Esophagus squamous epithelium (tissue), 4 donors: Measurements from ENCODE around the gene TSEN2.
A peak's percentile ranks its signal among the peaks of the same experiment; 100 is the strongest.

ENCODE experiments used
- POLR2A ChIP-seq, 4 donors: fragments of 450-650 bp; IDR thresholded peaks; one replicate each; pipeline ENCODE4 v1.6.1; 2017; ENCODE audit warnings: antibody characterized with exemption in 4 of 4, mild to moderate bottlenecking in 4 of 4, moderate library complexity in 3 of 4
- TF ChIP-seq, protein P1 (sequence below), 6 experiments: fragments of 450-650 bp in 4 of 6; fragments of 200-600 bp in 2 of 6; sonication (generic) in 2 of 6; IDR thresholded peaks; one replicate each; pipeline ENCODE4 v1.5.1; 2016 to 2019; ENCODE audit warnings: antibody characterized with exemption in 6 of 6, mild to moderate bottlenecking in 4 of 6, moderate library complexity in 4 of 6

DNA sequence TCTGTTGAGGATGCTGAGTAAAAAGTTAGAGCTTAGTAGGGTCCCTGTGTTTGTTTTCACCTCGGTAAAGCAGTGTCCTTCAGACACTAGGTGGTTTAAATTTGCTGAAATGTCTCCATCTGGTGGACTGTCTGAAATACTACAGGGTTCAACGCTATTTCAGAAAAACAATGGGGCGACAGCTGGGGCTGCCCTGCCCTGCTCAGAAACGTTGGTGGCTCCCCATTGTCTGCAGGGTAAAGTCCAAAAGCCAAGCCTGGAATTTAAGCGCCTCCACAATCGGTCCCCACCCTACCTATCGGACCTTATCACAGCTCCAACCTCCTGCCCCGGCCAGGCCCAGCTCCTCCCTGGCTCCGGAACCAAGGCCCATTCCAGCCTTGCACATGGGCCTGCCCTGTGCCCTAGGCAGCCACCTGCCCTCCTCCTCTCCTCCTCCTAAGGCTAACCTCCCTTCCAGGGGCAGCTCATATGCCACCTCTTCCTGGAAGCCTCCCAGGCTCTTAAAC is 4.3 kb upstream of the TSEN2 start:
- TF ChIP-seq, protein P1, sequence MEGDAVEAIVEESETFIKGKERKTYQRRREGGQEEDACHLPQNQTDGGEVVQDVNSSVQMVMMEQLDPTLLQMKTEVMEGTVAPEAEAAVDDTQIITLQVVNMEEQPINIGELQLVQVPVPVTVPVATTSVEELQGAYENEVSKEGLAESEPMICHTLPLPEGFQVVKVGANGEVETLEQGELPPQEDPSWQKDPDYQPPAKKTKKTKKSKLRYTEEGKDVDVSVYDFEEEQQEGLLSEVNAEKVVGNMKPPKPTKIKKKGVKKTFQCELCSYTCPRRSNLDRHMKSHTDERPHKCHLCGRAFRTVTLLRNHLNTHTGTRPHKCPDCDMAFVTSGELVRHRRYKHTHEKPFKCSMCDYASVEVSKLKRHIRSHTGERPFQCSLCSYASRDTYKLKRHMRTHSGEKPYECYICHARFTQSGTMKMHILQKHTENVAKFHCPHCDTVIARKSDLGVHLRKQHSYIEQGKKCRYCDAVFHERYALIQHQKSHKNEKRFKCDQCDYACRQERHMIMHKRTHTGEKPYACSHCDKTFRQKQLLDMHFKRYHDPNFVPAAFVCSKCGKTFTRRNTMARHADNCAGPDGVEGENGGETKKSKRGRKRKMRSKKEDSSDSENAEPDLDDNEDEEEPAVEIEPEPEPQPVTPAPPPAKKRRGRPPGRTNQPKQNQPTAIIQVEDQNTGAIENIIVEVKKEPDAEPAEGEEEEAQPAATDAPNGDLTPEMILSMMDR (IDR thresholded peaks at IDR 0.05), result peak; percentile 52 to 84 (median 82)
- TF ChIP-seq POLR2A (IDR thresholded peaks at IDR 0.05), result no peak
